ENCODE results near the gene BTN2A1.

BTN2A1 gene

DNA sequence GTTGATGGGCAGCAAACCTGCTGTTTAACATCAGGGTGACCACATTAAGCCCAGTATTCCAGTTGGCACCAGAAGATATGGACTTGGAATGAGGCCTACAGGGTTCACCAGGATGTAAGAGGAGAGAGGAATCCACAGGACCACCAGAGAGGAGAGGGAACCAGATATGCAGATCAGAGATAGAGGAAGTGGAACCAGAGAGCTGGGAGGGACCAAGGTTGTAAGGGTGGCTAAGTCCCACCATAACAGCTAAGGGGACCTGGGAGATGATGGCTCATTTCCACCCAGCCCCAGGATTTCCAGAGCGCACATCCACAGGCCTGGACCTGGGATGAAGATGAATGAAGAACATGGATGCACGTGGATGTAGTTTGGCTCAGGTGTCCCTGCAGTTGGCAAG, 11.1 kb downstream of the BTN2A1 start:
- DNase-seq (ENCODE audit: low read depth in 2 of 2): no peak

DNA sequence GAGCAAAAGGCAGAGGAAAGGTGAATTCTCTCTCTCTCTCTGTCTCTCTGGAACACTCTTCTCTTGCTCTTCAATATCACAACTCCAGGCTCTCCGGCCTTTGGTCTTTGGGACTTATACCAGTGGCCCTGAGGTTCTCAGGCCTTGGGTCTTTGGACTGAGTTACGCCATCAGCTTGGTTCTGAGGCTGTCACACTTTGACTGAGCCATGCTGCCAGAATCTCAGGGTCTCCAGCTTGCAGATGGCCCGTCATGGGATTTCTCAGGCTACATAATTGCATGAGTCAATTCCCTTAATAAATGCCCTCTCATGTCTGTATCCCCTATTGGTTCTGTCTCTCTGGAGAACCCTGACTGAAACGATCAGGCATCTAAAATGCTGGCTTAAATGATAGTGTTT, 12.9 kb downstream of the BTN2A1 start:
- no peak for DNase-seq (ENCODE audit: low read depth in 2 of 2)

DNA sequence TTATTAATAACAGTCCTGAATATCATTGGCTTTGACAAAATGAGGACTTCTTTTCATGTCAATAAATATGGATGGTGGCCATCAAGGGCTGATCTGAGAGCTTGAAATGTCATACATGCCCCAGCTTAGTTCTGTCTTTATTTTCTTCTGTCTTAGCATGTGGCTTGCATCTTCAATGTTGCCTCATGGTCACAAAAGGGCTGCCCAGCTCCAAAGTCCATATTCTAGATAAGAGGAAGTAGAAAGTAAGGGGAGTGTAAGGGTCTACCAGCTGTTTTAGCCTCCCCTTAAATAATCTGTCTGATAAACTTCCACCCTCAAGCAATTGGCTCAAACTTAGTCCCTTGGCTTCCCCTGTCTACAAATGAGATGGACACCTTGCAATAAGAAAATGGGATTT, 14.2 kb downstream of the BTN2A1 start:
- no peak for DNase-seq (ENCODE audit: low read depth in 2 of 2)

DNA sequence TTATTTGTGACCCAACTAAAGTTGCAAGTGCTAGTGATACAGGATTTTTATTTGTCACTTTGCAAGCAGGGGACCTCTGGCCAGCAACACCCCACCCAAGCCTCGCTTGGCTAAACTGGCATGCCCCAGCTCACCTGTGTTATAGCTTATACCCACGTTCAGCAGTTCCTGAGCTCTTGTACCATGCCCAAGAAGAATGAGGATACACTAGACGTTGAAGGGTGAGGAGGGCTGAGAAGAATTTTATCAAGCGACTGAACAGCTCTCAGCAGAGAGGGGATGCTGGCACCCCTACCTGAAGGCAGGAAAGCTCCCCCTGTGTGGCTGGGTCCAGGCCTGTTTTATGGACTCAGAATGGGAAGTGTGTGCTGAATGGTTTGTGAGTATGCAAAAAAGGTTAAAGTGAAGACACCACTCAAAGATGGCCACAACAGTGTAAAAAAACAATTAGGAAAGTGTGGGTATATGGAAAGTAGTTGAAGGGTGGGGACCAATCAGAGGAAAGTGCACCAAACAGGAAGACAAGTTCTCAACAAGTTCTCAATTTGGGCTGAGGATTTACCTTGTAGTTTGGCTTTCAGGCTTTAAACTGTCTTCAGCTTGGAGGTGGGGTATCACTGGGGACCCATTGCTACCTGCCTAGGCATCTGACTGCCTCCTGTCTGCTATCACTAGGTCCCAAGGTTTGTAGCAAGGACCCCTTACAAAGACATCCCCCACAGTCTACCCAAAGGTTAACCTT, 15.0 kb downstream of the BTN2A1 start:
- DNase-seq (ENCODE audit: low read depth in 2 of 2): no peak

DNA sequence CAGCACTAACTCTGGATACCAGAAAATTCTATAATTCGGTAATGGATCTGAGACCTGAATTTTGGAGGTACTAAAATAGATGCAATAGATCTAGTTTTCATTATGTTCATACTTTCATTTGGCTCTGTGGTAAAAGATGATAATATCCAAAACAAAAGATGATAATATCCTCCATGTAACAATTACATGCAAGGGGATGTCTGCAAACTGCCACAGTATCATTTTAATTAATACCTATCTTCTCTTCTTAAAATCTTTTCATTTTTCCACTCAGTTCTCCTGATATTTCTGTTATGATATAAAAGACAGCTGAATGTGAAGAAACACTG, 15.6 kb downstream of the BTN2A1 start:
- no peak for DNase-seq (ENCODE audit: low read depth in 2 of 2)

DNA sequence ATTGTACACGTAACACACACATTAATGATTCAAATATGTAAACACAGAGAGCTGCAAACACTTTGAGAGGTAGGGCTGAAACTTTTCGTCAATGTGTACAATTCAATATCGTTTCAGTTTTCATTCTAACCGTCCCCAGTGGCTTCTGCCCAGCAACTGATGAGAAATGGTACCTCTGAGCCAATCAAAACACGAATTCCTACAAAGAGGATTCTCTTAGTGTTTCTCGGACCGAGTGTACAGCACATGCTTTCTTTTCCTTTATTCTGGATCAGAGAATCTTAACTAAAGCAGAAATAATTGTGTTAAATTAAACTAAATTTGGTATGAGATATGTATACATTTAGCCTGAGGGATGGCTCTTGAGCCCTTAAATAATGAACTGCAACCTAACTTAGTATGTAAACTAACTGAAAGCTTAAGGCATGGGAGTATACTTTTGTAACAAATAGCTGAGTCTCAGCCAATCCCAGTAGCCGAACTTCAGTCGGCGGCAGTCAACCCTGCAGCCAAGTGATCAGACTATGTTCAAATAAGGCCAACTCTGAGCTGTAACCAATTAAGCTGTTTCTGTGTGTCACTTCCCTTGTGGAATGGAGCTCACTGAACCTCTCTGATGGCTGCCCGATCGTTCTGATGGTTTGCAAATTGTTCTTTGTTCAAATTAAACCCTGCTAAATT, 16.1 kb downstream of the BTN2A1 start:
- peak; percentile 48 to 55 for DNase-seq (ENCODE audit: low read depth in 2 of 2)

DNA sequence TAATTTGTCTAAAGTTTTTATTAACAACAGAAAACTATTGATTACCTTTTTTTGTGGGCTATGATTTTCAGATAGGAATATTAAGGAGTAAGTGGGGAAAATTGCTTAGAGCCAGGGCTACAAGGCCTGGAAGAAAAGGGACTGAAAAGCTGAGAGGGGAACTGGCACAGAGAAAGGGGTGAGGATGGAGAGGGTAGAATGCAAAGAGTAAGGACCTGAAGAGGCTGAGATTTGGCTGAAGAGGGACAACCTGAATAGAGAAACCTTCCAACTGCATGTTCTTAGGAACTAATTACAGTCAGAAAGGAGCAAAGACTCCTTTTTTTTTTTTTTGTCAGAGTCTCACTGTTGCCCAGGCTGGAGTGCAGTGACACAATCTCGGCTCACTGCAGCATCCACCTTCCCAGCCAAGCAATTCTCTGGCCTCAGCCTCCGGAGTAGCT, 16.7 kb downstream of the BTN2A1 start:
- no peak for DNase-seq (ENCODE audit: low read depth in 2 of 2)

DNA sequence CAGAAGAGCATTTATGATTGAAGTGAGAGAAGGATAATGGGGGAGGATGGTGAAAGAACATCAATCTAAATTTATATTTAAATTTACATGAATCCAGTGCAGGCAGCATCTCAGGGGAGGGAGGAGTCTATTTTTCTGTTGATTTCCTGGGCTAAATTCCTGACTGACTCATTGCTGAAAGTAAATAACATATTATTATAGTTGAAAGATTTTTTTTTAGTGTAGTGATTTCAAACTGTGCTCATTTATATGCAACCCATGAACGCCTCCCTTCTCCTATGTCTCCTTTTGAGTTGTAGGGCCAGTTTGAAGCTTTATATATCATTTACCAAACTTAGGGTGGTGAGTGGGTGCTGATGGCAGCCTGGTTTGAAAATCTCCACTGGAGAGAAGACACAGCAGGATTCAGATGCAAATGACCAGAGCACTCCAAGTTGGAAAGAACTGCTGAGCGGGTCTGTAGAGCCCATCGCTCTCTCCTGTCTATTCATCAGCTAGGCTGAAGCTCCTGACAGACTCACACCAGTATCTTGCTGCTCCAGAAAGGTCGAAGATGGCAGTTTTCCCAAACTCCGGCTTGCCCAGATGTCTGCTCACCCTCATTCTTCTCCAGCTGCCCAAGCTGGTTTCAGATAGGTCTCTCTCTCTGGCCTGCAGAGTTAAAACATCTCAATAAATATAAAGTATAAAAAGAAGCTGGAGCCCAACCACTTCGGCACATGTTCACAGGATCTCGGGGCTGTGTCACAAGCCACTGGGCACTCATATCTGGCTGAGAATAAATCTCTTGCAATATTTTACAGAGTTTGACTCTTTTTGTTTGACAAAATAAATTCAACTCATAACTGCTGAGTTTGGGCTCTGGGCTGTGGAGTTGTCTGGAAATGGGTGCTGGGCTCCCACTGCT, 18.3 kb downstream of the BTN2A1 start:
- no peak for DNase-seq (ENCODE audit: low read depth in 2 of 2)

DNA sequence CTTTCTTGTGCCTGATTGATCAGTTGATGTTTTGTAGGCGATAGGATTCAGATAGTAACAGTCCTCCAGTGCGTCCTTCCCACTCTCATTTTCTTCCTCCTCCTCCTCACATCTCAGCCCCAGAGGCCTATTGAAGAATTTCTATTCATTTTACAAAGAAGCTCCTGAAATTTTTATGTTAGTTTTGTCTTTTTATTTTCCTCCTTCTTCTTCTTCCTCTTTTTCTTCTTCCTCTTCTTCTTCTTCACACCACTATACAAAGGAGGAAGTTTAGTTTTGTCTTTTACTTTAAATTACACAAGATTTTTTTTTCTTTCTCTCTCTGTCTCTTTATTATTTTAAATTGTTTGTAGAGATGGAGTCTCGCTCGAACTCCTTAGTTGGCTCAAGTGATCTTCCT, 19.1 kb downstream of the BTN2A1 start:
- DNase-seq (ENCODE audit: low read depth in 2 of 2): no peak

DNA sequence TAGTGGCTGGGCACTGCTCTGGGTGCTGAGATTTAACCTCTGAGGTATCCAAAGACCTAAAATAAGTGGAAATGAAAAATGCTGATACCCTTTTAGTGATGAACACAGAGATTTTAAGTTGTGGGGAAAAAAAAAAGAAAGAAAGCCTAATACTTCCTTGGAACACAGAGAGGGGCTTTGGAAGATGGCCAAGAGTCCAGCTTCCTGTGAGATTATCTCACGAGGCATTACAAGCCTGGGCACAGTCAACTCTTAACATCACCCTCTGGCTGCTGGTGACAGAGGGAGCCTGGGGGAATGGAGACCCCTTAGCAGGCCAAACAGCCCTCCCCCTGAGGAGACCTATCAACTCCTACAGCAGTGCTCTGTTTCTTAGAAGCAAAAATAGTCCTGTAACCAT, 19.7 kb downstream of the BTN2A1 start:
- no peak for DNase-seq (ENCODE audit: low read depth in 2 of 2)

DNA sequence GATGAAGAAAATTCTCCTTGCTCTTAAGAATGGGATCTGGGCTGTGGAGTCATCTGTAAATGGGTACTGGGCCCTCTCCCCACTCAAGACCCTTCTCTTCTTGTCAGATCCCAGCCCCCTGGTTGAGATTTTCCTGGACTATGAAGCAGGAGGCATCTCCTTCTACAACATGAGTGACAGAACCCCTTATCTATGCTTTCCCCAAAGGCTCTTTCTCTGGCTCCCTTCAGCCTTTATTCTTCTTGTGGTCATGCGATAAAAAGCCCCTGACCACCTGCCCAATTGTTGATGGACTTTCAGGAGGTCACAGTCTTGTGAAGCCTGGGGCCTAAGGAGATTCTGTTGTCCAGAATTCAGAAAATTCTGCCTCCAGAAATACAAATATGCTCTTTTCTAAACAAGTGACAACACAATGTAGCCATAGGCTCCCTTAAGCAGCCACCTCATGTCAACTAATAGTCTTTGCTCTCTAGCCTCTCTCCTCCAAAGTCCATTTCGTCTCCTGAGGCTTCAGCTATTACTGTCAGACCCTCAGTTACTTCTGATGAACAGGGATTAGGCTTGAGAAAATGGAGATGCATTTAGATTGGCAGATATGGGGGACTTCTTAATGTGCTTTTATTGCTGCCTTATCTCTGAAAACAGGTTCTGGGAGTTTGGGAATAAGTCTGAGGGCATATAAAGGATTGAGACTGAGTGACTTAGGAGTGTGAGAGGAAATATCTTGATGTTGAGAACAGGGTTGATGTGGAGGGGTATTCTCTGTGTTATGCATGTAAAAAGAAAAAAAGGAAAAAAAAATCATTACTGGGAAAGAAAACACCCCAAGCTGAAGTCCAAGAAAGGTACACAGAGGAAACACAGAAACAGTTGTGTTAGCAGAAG, 20.6 kb downstream of the BTN2A1 start:
- no peak for DNase-seq (ENCODE audit: low read depth in 2 of 2)

DNA sequence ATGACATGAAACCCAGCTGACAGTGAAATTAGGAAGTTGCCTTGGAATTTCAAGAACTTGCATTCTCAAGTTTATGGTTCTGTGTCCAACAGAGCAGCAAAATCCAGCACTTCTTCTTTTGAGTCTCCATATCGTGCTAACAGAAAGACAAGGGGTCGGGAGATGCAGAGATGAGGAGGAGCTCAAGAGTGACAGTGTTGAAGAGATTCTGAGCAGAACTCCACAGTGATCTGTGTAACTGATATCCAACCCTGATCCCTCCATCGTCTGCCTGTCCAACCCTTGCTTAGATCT, 21.2 kb downstream of the BTN2A1 start:
- DNase-seq (ENCODE audit: low read depth in 2 of 2): no peak

DNA sequence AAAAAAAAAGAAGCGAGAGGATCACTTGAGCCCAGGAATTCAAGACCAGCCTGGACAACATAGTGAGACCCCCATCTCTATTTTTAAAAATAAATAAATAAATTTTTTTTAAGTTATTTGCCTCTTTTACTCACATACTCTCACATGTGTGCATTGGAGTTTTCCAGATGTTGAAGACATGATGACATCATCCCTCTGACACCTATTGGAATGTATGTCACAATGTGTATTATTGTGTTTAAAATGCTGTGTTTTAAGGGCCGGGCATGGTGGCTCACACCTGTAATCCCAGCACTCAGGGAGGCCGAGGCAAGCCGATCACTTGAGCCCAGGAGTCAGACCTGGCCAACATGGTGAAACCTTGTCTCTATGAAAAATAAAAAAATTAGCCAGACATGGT, 24.6 kb downstream of the BTN2A1 start:
- no peak for DNase-seq (ENCODE audit: low read depth in 2 of 2)

DNA sequence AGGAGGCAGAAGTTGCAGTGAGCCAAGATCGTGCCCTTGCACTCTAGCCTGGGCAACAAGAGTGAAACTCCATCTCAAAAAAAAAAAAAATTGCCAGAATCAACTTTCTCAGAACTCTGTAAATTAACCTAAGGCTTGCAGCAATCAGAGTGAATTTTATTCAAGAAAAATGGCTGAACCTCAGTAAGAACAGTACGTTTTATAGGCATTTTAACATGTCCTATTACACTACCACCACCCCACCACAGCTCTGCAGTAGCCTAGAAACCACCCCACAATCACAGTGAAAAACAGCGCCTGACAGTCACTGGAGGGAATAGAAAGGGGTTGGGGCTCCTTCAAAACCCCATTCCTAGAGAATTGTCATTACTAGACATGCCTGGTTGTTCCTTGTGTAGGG, 26.0 kb downstream of the BTN2A1 start:
- DNase-seq (ENCODE audit: low read depth in 2 of 2): no peak

DNA sequence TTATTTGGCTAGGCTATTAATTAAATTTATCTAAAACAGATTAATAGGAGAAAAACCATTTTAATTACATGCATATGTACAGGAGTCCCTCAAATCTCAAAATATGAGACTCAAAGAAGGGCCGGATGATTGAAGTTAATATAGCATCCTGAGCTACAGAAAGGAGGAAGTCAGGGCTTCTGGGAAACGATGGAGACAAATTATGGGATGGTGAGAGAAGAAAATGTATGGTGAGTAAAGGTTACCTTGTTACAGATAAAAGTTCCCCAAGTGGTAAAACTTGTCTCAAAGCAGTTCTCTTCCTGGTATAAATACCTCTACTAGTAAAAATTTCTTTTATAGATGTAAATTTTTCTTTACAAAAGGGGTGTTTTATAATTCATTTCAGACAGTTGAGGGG, 26.4 kb downstream of the BTN2A1 start:
- no peak for DNase-seq (ENCODE audit: low read depth in 2 of 2)

DNA sequence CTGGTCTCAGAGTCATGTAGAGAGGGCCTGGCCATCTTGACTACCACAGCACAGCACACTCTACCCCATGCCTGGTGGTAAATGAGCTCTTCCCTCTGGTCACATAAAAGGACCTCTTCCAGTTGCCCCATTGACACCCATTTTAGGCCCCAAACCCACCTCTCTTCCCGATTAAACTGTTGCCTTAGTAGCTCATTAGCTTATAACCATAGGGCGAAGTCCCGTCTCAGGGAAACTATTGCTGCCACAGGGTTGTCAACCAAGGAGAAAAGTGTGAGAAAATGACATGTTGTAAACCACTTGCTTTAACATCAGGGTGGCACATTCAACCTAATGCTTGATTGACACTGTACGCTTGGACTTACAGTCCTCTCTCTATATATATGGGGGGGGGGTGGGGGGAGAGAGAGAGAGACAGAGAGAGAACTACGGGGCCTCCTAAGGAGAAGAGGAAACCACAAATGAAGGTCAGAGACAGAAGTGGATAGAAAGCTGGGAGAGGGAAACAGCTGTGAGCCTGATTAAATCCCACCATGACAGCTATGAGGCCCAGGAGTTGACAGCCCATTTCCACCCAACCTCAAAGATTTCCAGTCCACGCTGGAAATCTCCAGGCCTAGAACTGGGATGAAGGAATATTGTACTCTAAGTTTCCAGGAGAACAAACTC, 27.5 kb downstream of the BTN2A1 start:
- no peak for DNase-seq (ENCODE audit: low read depth in 2 of 2)

DNA sequence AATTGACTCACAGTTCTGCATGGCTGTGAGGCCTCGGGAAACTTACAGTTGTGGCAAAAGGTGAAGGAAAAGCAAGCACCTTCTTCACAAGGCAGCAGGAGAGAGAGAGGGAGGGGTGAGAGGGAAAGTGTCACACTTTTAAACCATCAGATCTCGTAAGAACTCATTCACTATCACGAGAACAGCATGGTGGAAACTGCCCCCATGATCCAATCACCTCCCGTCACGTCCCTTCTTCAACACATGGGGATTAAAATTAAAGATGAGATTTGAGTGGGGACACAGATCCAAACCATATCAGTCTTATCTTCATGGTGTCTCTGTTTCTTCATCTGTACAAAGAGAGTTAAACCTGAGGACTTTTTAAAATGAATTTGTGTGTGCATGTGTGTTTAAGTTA, 28.6 kb downstream of the BTN2A1 start:
- no peak for DNase-seq (ENCODE audit: low read depth in 2 of 2)

DNA sequence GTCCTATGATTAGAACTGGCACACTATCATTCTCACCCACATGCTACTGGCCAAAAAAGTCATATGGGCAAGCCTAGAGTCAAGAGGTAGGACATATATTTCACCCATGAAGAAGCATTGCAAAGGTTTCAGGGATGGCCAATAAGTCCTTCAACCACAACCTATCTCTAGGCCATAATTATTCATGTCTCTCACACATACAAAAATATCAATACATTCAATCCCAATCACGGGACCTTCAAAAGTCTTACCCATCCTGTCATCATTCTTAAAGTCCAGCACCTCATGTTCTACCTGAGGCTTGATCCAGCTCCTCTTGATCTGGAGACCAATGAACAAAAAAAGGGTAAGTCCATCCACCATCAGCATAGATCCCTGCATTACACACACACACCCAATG, 29.7 kb downstream of the BTN2A1 start:
- DNase-seq (ENCODE audit: low read depth in 2 of 2): no peak

DNA sequence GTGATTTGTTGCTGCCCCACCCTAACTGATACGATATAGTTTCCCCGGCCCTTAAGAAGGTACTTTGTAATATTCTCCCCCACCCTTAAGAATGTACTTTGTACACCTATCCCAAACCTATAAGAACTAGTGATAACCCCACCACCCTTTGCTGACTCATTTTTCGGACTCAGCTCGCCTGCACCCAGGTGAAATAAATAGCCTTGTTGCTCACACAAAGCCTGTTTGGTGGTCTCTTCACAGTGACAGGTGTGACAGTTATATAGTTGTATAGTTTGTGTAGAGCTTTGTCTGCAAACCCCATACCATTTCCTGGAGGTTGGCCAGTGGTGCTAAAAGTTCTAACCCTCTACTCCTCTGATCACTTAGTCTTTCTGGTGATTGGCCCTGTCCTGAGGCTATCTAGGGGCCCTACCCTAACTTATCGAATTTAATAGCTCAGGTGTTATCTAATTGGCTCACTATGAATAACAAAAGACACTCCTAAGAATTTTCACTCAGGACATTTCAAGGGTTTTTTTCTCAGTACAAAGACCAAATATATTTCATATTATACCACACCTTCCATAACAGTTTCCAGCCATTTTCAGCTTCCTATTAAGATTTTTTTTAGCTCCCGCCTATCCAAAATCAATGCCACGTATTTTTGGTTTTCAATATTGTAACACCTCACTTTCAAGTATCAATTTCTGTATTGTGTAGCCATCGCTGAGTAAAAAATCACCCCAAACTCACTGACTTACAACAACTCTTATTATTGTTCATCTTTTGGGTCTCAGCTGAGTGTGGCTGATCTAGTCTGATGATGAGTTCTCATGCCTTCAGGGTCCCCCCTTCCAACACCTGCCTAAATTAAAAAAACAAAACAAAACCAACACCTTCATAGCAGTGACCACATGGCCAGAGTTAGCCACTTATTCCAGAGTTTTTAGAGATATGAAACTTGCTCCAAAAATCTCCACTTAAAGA, 32.5 kb downstream of the BTN2A1 start:
- no peak for DNase-seq (ENCODE audit: low read depth in 2 of 2)

DNA sequence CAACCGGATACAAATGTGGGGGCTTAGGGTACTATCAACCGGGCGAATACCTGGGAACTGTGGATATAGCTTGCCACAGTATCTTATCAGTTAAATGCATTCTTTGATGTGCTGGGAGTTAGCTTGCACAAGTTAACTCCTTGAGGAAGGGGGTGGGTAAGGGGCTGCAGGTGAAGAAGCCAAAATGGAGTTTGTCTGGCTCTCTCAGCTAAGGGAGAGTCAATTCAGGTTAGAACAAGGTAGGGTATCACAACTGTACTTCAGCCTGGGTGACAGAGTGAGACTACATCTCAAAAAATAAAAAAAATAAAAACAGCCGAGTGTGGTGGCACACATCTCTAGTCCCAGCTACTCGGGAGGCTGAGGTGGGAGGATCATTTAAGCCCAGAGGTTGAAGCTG, 33.8 kb downstream of the BTN2A1 start:
- no peak for DNase-seq (ENCODE audit: low read depth in 2 of 2)

All from stimulated activated CD8-positive, alpha-beta memory T cell treated with anti-CD3 and anti-CD28 coated beads, Interleukin-7, amount 100 ng/mL, for 1 hour (primary cell).